Vagina (tissue), 2 donors: ENCODE data around the gene DESI1. TPM values are rescaled to one million over a fixed set of nuclear protein-coding genes. Genes with fewer than 3 reads are reported as not detected.
"Not testable (repeated sequence)": the region's sequence is repeated elsewhere in the genome, so short reads cannot be mapped to it uniquely, and the experiment has no call there.

ENCODE experiments used
- DNase-seq, 2 donors: peaks; one replicate each; pipeline ENCODE4 v3.0.0-alpha.2; 2017; ENCODE audit errors: extremely low spot score in 2 of 2
- H3K27ac ChIP-seq: fragments of 200-600 bp; sonication (generic); one replicate; pipeline ENCODE4 v1.5.1; 2019
- H3K27me3 ChIP-seq: fragments of 200-600 bp; sonication (generic); one replicate; pipeline ENCODE4 v1.5.1; 2019
- H3K36me3 ChIP-seq, 2 donors: fragments of 200-600 bp; sonication (generic); one replicate each; pipeline ENCODE4 v1.5.1; 2017 to 2019
- H3K4me1 ChIP-seq: fragments of 200-600 bp; sonication (generic); one replicate; pipeline ENCODE4 v1.5.1; 2019
- H3K4me3 ChIP-seq, 2 donors: fragments of 200-600 bp; sonication (generic); 1 replicate in 1 of 2; 2 replicates in 1 of 2; pipeline ENCODE4 v1.5.1; 2016 to 2019
- H3K9me3 ChIP-seq: fragments of 200-600 bp; sonication (generic); one replicate; pipeline ENCODE4 v1.5.1; 2019
- CTCF ChIP-seq, 3 experiments: fragments of 450-650 bp in 2 of 3; fragments of 200-600 bp in 1 of 3; sonication (generic) in 1 of 3; IDR thresholded peaks; one replicate each; pipeline ENCODE4 v1.5.1; 2017 to 2019; ENCODE audit warnings: antibody characterized with exemption in 3 of 3, mild to moderate bottlenecking in 2 of 3, moderate library complexity in 2 of 3
- POLR2A ChIP-seq, 2 donors: fragments of 450-650 bp; IDR thresholded peaks; one replicate each; pipeline ENCODE4 v1.6.1; 2017; ENCODE audit warnings: antibody characterized with exemption in 2 of 2, mild to moderate bottlenecking in 2 of 2, moderate library complexity in 2 of 2
- POLR2AphosphoS5 ChIP-seq, 2 donors: sonication (generic); formaldehyde crosslinking; IDR thresholded peaks; one replicate each; pipeline ENCODE4 v1.9.0; 2017; ENCODE audit warnings: antibody characterized with exemption in 2 of 2, mild to moderate bottlenecking in 2 of 2, low read depth in 1 of 2; ENCODE audit not compliant: insufficient read depth in 1 of 2
- intact Hi-C: fragments of 100-400 bp; cut with DNase I; formaldehyde crosslinking; loops from one replicate; pipeline ENCODE4 v1.15.1; 2023
- total RNA-seq: library from RNA; depleted of rRNA; stranded (reverse); fragments of >200 nt; gene quantifications from one replicate; pipeline ENCODE4 v1.2.3, GENCODE V29; 2016

Gene DESI1
- total RNA-seq, 1 donor from 2014 or later = 20.6 TPM

- TF ChIP-seq POLR2AphosphoS5 (IDR thresholded peaks at IDR 0.05; ENCODE audit: insufficient read depth in 1 of 2, low read depth in 1 of 2) = peak in 1 of 2 donors; percentile 17
- peak; percentile 14 to 63 (median 62) for TF ChIP-seq CTCF (IDR thresholded peaks at IDR 0.05)
- TF ChIP-seq POLR2A (IDR thresholded peaks at IDR 0.05) = no peak
- H3K4me1 ChIP-seq = peaks cover 24% of the 10 kb centered on the region
- intact Hi-C loops = no loop called here
Observed at GRCh38 chr22:41596776-41597634, 23.8 kb downstream of the DESI1 start.

GRCh38 chr22:41595703-41596102 lies 25.1 kb downstream of the DESI1 start:
- no peak for DNase-seq
- Histone ChIP-seq H3K4me1 (peaks cover 24% of the 10 kb centered on the region), H3K9me3 (no peaks in the 10 kb centered on the region), H3K27ac (no peak overlapping the region), H3K27me3 (no peaks in the 10 kb centered on the region), H3K4me3 (no peak overlapping the region), H3K36me3 (no peaks in the 10 kb centered on the region)
- intact Hi-C loops = no loop called here
- no peak for TF ChIP-seq POLR2AphosphoS5 (IDR thresholded peaks at IDR 0.05; ENCODE audit: insufficient read depth in 1 of 2, low read depth in 1 of 2)

More at GRCh38 chr22:41596776-41597634, 23.8 kb downstream of the DESI1 start:
- Histone ChIP-seq H3K27ac (peak overlapping the region; percentile 4), H3K4me3 (no peak overlapping the region), H3K36me3 (no peaks in the 10 kb centered on the region), H3K9me3 (no peaks in the 10 kb centered on the region), H3K27me3 (no peaks in the 10 kb centered on the region)
- no peak for DNase-seq

GRCh38 chr22:41593336-41593960 lies 27.4 kb downstream of the DESI1 start:
- H3K36me3 ChIP-seq, H3K9me3 ChIP-seq, intact Hi-C loops, H3K4me3 ChIP-seq, H3K27ac ChIP-seq, H3K27me3 ChIP-seq, DNase-seq: not testable (repeated sequence)
- H3K4me1 ChIP-seq = peaks cover 27% of the 10 kb centered on the region

GRCh38 chr22:41589391-41590241 lies 31.2 kb downstream of the DESI1 start, which contains the start of gene PMM1:
PMM1 (minus strand) TSS chr22:41589840; CDS start chr22:41589805, 35 bp downstream.
- H3K27me3 ChIP-seq = no peaks in the 10 kb centered on the region
- H3K27ac ChIP-seq = peak within 1 kb of the TSS; percentile 77
- peak; percentile 99 to 100 for DNase-seq
- peaks cover 19% of the 10 kb centered on the region for H3K4me1 ChIP-seq
- H3K4me3 ChIP-seq = peak within 1 kb of the TSS; percentile 92 to 93
- intact Hi-C loops = loop anchor here (5.0 kb wide), 1 partner anchor 47 kb away; the partner anchor contains the start of gene POLR3H
- H3K36me3 ChIP-seq = peaks cover 0 to 3% of the 10 kb centered on the region in 2 donors
- H3K9me3 ChIP-seq = no peaks in the 10 kb centered on the region
- TF ChIP-seq POLR2A (IDR thresholded peaks at IDR 0.05) (peak in 1 of 2 donors; percentile 84), CTCF (IDR thresholded peaks at IDR 0.05) (no peak), POLR2AphosphoS5 (IDR thresholded peaks at IDR 0.05; ENCODE audit: insufficient read depth in 1 of 2, low read depth in 1 of 2) (peak; percentile 87 to 99)

GRCh38 chr22:41587347-41587723 lies 33.5 kb downstream of the DESI1 start:
- Histone ChIP-seq H3K36me3 (peaks cover 0 to 26% of the 10 kb centered on the region in 2 donors), H3K27me3 (no peaks in the 10 kb centered on the region), H3K4me3 (no peak overlapping the region), H3K27ac (no peak overlapping the region), H3K4me1 (peaks cover 19% of the 10 kb centered on the region), H3K9me3 (no peaks in the 10 kb centered on the region)
- intact Hi-C loops = loop anchor here (5.0 kb wide), 1 partner anchor 45 kb away; the partner anchor contains the start of gene POLR3H
- TF ChIP-seq CTCF (IDR thresholded peaks at IDR 0.05) (no peak), POLR2AphosphoS5 (IDR thresholded peaks at IDR 0.05; ENCODE audit: insufficient read depth in 1 of 2, low read depth in 1 of 2) (no peak), POLR2A (IDR thresholded peaks at IDR 0.05) (no peak)
- no peak for DNase-seq
